Hepatocyte (in vitro differentiated cells): ENCODE measurements around the gene PCDH9. TPM values are rescaled to one million over a fixed set of nuclear protein-coding genes. Genes with fewer than 3 reads are reported as not detected.

Experiments used
- DNase-seq: peaks from one replicate; pipeline ENCODE4 v3.0.0-alpha.2; 2016; ENCODE audit warnings: low spot score
- H2AFZ ChIP-seq: fragments of 200-600 bp; sonication (generic); 2 replicates; pipeline ENCODE4 v1.6.0; 2016; ENCODE audit warnings: antibody characterized with exemption, mild to moderate bottlenecking
- H3K27ac ChIP-seq: fragments of 200-600 bp; sonication (generic); 2 replicates; pipeline ENCODE4 v1.5.1; 2016; ENCODE audit warnings: mild to moderate bottlenecking
- H3K27me3 ChIP-seq: fragments of 200-600 bp; sonication (generic); 2 replicates; pipeline ENCODE4 v1.6.1; 2016
- H3K36me3 ChIP-seq: fragments of 200-600 bp; sonication (generic); replicated peaks from 2 replicates; pipeline ENCODE4 v1.5.1; 2016; ENCODE audit warnings: low read depth; ENCODE audit not compliant: insufficient read depth
- H3K4me1 ChIP-seq: fragments of 200-600 bp; sonication (generic); 2 replicates; pipeline ENCODE4 v1.5.1; 2016; ENCODE audit warnings: mild to moderate bottlenecking, moderate library complexity; ENCODE audit not compliant: insufficient read depth
- H3K4me2 ChIP-seq: fragments of 200-600 bp; sonication (generic); 2 replicates; pipeline ENCODE4 v1.6.0; 2016
- H3K4me3 ChIP-seq: fragments of 200-600 bp; sonication (generic); 2 replicates; pipeline ENCODE4 v1.5.1; 2016; ENCODE audit warnings: mild to moderate bottlenecking
- H3K79me2 ChIP-seq: fragments of 200-600 bp; sonication (generic); 2 replicates; pipeline ENCODE4 v1.6.0; 2017; ENCODE audit warnings: mild to moderate bottlenecking
- H3K9me2 ChIP-seq: fragments of 200-600 bp; sonication (generic); replicated peaks from 2 replicates; pipeline ENCODE4 v1.6.0; 2017; ENCODE audit warnings: mild to moderate bottlenecking; ENCODE audit not compliant: insufficient read depth
- H3K9me3 ChIP-seq: fragments of 200-600 bp; sonication (generic); 2 replicates; pipeline ENCODE4 v1.5.1; 2016; ENCODE audit warnings: low read depth, mild to moderate bottlenecking
- H4K20me1 ChIP-seq: fragments of 200-600 bp; sonication (generic); 2 replicates; pipeline ENCODE4 v1.6.0; 2016; ENCODE audit warnings: mild to moderate bottlenecking; ENCODE audit not compliant: insufficient read depth, poor library complexity, severe bottlenecking
- EZH2 ChIP-seq: fragments of 200-600 bp; sonication (generic); IDR thresholded peaks from 2 replicates; pipeline ENCODE4 v1.6.1; 2016; ENCODE audit warnings: antibody characterized with exemption, mild to moderate bottlenecking, borderline replicate concordance
- EZH2phosphoT487 ChIP-seq: fragments of 200-600 bp; sonication (generic); IDR thresholded peaks from one replicate; pipeline ENCODE4 v1.6.1; 2018; ENCODE audit warnings: antibody characterized with exemption, mild to moderate bottlenecking, low read depth, moderate library complexity; ENCODE audit not compliant: unreplicated experiment, severe bottlenecking
- WGBS: methylation state at CpG from one replicate; pipeline ENCODE4 v1.1.6; 2016; ENCODE audit warnings: low lambda C conversion rate; ENCODE audit errors: missing lambda C conversion rate; 5-methylcytosine and 5-hydroxymethylcytosine counted together
- polyA plus RNA-seq: library from polyadenylated mRNA; unstranded; fragments of >200 nt; fragmentation: Nextera tagmentation; extraction: Ambion mirVana; gene quantifications from 2 replicates; pipeline ENCODE4 v1.2.1, GENCODE V29; 2016
- total RNA-seq: library from RNA; depleted of rRNA; stranded (reverse); fragments of >200 nt; gene quantifications from 2 replicates; pipeline ENCODE4 v1.2.3, GENCODE V29; 2014
- TF ChIP-seq, protein P1 (sequence below): fragments of 200-600 bp; sonication (generic); IDR thresholded peaks from 2 replicates; pipeline ENCODE4 v1.5.1; 2016; ENCODE audit warnings: antibody characterized with exemption, mild to moderate bottlenecking; ENCODE audit not compliant: poor library complexity

The PCDH9 gene
- total and polyA plus RNA-seq, 2 experiments from 2014 or later: 6.9 to 15.0 TPM

DNA sequence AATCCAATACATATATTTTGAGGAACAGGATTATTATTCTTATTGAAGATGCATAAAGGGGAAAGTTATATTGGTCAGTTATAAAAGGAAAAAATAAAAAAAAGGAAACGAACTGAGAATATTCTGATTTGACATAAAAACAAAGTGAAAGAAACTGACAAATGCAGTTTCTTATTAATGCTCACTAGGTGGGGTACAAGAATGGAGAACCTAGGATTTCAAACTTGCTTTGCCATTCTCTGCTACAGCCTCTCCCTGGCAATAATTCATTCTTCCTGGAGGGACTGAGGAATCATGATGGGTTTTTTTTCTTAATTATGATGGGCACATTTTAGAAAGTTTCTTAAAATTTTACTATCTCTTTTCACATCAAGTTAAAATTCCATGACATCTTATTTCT, 154.9 kb downstream of the PCDH9 start:
- TF ChIP-seq, protein P1, sequence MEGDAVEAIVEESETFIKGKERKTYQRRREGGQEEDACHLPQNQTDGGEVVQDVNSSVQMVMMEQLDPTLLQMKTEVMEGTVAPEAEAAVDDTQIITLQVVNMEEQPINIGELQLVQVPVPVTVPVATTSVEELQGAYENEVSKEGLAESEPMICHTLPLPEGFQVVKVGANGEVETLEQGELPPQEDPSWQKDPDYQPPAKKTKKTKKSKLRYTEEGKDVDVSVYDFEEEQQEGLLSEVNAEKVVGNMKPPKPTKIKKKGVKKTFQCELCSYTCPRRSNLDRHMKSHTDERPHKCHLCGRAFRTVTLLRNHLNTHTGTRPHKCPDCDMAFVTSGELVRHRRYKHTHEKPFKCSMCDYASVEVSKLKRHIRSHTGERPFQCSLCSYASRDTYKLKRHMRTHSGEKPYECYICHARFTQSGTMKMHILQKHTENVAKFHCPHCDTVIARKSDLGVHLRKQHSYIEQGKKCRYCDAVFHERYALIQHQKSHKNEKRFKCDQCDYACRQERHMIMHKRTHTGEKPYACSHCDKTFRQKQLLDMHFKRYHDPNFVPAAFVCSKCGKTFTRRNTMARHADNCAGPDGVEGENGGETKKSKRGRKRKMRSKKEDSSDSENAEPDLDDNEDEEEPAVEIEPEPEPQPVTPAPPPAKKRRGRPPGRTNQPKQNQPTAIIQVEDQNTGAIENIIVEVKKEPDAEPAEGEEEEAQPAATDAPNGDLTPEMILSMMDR: peak; percentile 4
- TF ChIP-seq EZH2 (no peak), EZH2phosphoT487 (no peak)
- no peak for DNase-seq
- H3K4me3 ChIP-seq: no peak overlapping the region
- no peak overlapping the region for H2AFZ ChIP-seq
- no peaks in the 10 kb centered on the region for H3K9me2 ChIP-seq
- 69% methylated on average over 1 of the region's 1 CpG for WGBS
- H3K9me3 ChIP-seq: no peaks in the 10 kb centered on the region
- no peak overlapping the region for H3K4me2 ChIP-seq
- H3K36me3 ChIP-seq: no peaks in the 10 kb centered on the region
- no peaks in the 10 kb centered on the region for H3K79me2 ChIP-seq
- no peaks in the 10 kb centered on the region for H3K27me3 ChIP-seq
- H3K27ac ChIP-seq: no peak overlapping the region
- no peaks in the 10 kb centered on the region for H4K20me1 ChIP-seq
- H3K4me1 ChIP-seq: peaks cover 4% of the 10 kb centered on the region

DNA sequence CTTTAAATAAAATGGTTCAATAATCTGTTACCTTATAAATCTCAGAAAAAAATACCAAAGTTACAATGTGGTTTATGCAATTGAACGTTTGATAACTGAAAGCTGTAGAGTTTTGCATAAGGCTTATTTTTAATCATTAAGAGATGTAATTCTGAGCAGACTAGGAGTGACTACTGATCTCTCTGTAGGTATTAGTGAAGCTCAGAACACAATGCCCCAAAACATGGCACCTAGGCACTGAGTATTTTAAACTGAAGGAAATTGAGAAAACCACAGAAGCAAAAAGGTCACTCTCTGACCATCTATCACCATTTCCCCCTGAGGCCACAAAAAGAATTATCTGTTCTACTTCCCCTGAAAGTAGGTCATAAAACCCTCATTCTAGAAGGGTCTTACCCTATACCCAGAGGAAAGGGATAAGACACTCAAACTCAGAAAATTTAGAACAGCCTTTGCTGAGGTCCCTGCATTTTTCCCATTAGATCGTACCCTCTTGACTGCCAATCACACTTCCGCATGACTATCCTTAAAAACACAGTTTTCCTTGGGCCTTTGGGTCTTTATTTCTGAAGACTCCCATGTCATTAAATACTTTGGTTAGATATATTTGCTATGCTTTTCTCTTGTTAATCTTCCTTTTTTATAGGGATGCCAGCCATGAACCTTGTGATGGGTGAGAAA, 158.1 kb downstream of the PCDH9 start:
- H3K79me2 ChIP-seq: no peaks in the 10 kb centered on the region
- no peaks in the 10 kb centered on the region for H3K9me2 ChIP-seq
- H3K4me3 ChIP-seq: no peak overlapping the region
- TF ChIP-seq, protein P1: no peak
- no peak for TF ChIP-seq EZH2
- no peak for TF ChIP-seq EZH2phosphoT487
- 88% methylated on average over 3 of the region's 3 CpGs for WGBS
- H3K36me3 ChIP-seq: no peaks in the 10 kb centered on the region
- no peak overlapping the region for H3K4me2 ChIP-seq
- no peaks in the 10 kb centered on the region for H3K4me1 ChIP-seq
- H3K27ac ChIP-seq: no peak overlapping the region
- no peak for DNase-seq
- no peaks in the 10 kb centered on the region for H4K20me1 ChIP-seq
- no peaks in the 10 kb centered on the region for H3K9me3 ChIP-seq
- no peaks in the 10 kb centered on the region for H3K27me3 ChIP-seq
- no peak overlapping the region for H2AFZ ChIP-seq

DNA sequence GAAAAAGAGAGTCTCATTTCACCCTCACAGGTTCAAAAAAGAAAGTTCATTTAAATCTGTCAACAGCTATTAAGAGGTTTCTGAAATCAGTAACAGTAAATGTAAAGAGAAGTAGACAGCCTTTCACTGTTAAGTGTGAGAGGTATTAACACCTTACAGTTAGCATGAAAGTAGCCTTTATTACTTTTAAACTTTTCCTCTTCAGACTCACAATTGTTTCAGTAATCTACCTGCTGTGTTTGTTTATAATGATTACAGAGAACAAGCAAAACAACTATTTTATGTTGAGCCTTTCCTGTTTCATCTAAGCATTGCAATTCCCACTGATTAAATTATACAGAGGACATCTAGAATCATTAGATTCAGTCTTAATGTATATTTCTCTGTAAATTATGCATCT, 159.8 kb downstream of the PCDH9 start:
- no peaks in the 10 kb centered on the region for H4K20me1 ChIP-seq
- no peaks in the 10 kb centered on the region for H3K9me2 ChIP-seq
- no peak overlapping the region for H3K27ac ChIP-seq
- H3K4me1 ChIP-seq: no peaks in the 10 kb centered on the region
- TF ChIP-seq, protein P1: no peak
- TF ChIP-seq EZH2: no peak
- TF ChIP-seq EZH2phosphoT487: no peak
- H3K4me2 ChIP-seq: no peak overlapping the region
- no peak for DNase-seq
- H3K9me3 ChIP-seq: no peaks in the 10 kb centered on the region
- no peaks in the 10 kb centered on the region for H3K27me3 ChIP-seq
- H2AFZ ChIP-seq: no peak overlapping the region
- no peaks in the 10 kb centered on the region for H3K36me3 ChIP-seq
- no peak overlapping the region for H3K4me3 ChIP-seq
- no peaks in the 10 kb centered on the region for H3K79me2 ChIP-seq
